Pancreas (tissue), 10 donors: ENCODE results near the gene ENO1. TPM values are rescaled to one million over a fixed set of nuclear protein-coding genes. Genes with fewer than 3 reads are reported as not detected.
"Not testable (repeated sequence)": the region's sequence is repeated elsewhere in the genome, so short reads cannot be mapped to it uniquely, and the experiment has no call there.

Source experiments
- ATAC-seq, 4 donors: fragments of 200-7000 bp; cut with Tn5 transposase; one replicate each; pipeline versions ENCODE4 v1.8.0 to v1.9.1; 2020; ENCODE audit warnings: mild to moderate bottlenecking in 4 of 4, moderate library complexity in 4 of 4
- DNase-seq, 6 donors: peaks; one replicate each; pipeline ENCODE4 v3.0.0-alpha.2; 2020
- FAIRE-seq: peaks from 2 replicates; lab custom pipeline; 2012; peaks lifted over from hg19 to GRCh38; lab: Jason Lieb, UNC
- H3K27ac ChIP-seq, 4 donors: fragments of 200-600 bp; sonication (generic); 1 replicate in 3 of 4; 2 replicates in 1 of 4; pipeline versions ENCODE4 v1.5.0 to v1.8.0; 2020
- H3K27me3 ChIP-seq, 4 donors: fragments of 200-600 bp; one replicate each; pipeline ENCODE4 v1.8.0; 2021
- H3K36me3 ChIP-seq, 3 donors: fragments of 200-600 bp; sonication (generic) in 1 of 3; one replicate each; pipeline versions ENCODE4 v1.5.0 to v1.8.0; 2020 to 2021
- H3K4me1 ChIP-seq, 3 donors: fragments of 200-600 bp; one replicate each; pipeline ENCODE4 v1.8.0; 2021
- H3K4me3 ChIP-seq, 4 donors: fragments of 200-600 bp; sonication (generic) in 2 of 4; one replicate each; pipeline versions ENCODE4 v1.5.0 to v1.8.0; 2020 to 2021
- H3K9me3 ChIP-seq, 4 donors: fragments of 200-600 bp; one replicate each; pipeline ENCODE4 v1.8.0; 2021
- CTCF ChIP-seq, 4 donors: fragments of 200-600 bp; sonication (generic) in 3 of 4; IDR thresholded peaks; one replicate each; pipeline versions ENCODE4 v1.5.0 to v1.8.0; 2021; ENCODE audit warnings: antibody characterized with exemption in 4 of 4
- WGBS, 2 donors: extraction: QIAGEN DNeasy Blood & Tissue Kit; methylation state at CpG; one replicate each; pipeline ENCODE4 v1.1.7; 2013; 5-methylcytosine and 5-hydroxymethylcytosine counted together
- intact Hi-C, 3 donors: fragments of 100-400 bp; cut with DNase I; formaldehyde crosslinking; loops; one replicate each; pipeline versions ENCODE4 v1.11.1 to v1.14.2; 2022
- polyA plus RNA-seq, 2 donors: library from polyadenylated mRNA; stranded (reverse); fragments of 200-250 nt; gene quantifications; one replicate each; pipeline ENCODE4 v1.2.3, GENCODE V29; 2013
- total RNA-seq, 6 donors: library from RNA; stranded (reverse); fragmentation: NEBNext Ultra II Directional in 4 of 6; extraction: Animal tissue kit (Norgen Biotek cat#: 25700) in 4 of 6; gene quantifications; one replicate each; pipeline versions ENCODE4 v1.2.1 to v1.2.4, GENCODE V29; 2021 to 2023
- donor health status: healthy with polysubstance abuse.
- donor health status: DM: no; HTN: no; CAD: no; lungs with moderate emphysema.
- donor health status: DM: no; HTN: no; CAD: no.
- donor health status: control.
- donor health status: control.
- donor health status: Bipolar disorder and iron deficiency.
- donor health status: DM: yes; HTN: yes; CAD: no.
- donor health status: DM: no; HTN: no; CAD: no.
- donor health status: DM: no; HTN: no; CAD: no.
- donor health status: DM: yes; HTN: yes; CAD: no.

The ENO1 gene
- total and polyA plus RNA-seq, 8 donors = 69.9 to 299 (median 166) TPM

GRCh38 chr1:8822373-8823294 lies 55.9 kb downstream of the ENO1 start:
- WGBS, 2 donors = 72 to 73% methylated on average over 10 of the region's 10 CpGs
- Histone ChIP-seq H3K27ac (peak overlapping the region in 2 of 4 donors; percentile 9 to 14), H3K4me3 (no peak overlapping the region), H3K9me3 (no peaks in the 10 kb centered on the region), H3K4me1 (peaks cover 0 to 10% (median 0%) of the 10 kb centered on the region in 3 donors), H3K27me3 (no peaks in the 10 kb centered on the region), H3K36me3 (no peaks in the 10 kb centered on the region)
- peak in 3 of 4 donors; percentile 46 to 60 (median 51) for ATAC-seq
- FAIRE-seq = no peak
- intact Hi-C loops = no loop called here
- no peak for TF ChIP-seq CTCF (IDR thresholded peaks at IDR 0.05)
- no peak for DNase-seq

- TF ChIP-seq CTCF (IDR thresholded peaks at IDR 0.05) = no peak
- intact Hi-C loops = no loop called here
- peaks cover 0 to 10% (median 3%) of the 10 kb centered on the region in 3 donors for H3K4me1 ChIP-seq
- DNase-seq (no peak), ATAC-seq (no peak), FAIRE-seq (no peak)
- no peaks in the 10 kb centered on the region for H3K27me3 ChIP-seq
- 61 to 69% methylated on average over 2 of the region's 2 CpGs for WGBS, 2 donors
- H3K36me3 ChIP-seq = no peaks in the 10 kb centered on the region
- H3K27ac ChIP-seq = no peak overlapping the region
- no peak overlapping the region for H3K4me3 ChIP-seq
- H3K9me3 ChIP-seq = no peaks in the 10 kb centered on the region
Observed at GRCh38 chr1:8821084-8821483, 57.4 kb downstream of the ENO1 start.

- DNase-seq, ATAC-seq, H3K27me3 ChIP-seq, FAIRE-seq, H3K36me3 ChIP-seq, intact Hi-C loops, H3K4me3 ChIP-seq, H3K9me3 ChIP-seq: not testable (repeated sequence)
- peaks cover 0 to 16% (median 11%) of the 10 kb centered on the region in 3 donors for H3K4me1 ChIP-seq
- H3K27ac ChIP-seq = peak overlapping the region in 2 of 4 donors; percentile 88 to 96
- WGBS, 2 donors = 85 to 88% methylated on average over 12 of the region's 13 CpGs
Observed at GRCh38 chr1:8818789-8819188, 59.7 kb downstream of the ENO1 start.

- no peak for FAIRE-seq
- 5 to 15% methylated on average over 4 of the region's 4 CpGs for WGBS, 2 donors
- H3K4me1 ChIP-seq = peaks cover 0 to 16% (median 11%) of the 10 kb centered on the region in 3 donors
Observed at GRCh38 chr1:8818325-8818775, 60.1 kb downstream of the ENO1 start.

More at GRCh38 chr1:8818325-8818775, 60.1 kb downstream of the ENO1 start:
- TF ChIP-seq CTCF (IDR thresholded peaks at IDR 0.05) = no peak
- Histone ChIP-seq H3K4me3 (peak overlapping the region in 3 of 4 donors; percentile 58 to 80 (median 69)), H3K27ac (peak overlapping the region; percentile 71 to 96 (median 90)), H3K27me3 (no peaks in the 10 kb centered on the region), H3K9me3 (no peaks in the 10 kb centered on the region), H3K36me3 (no peaks in the 10 kb centered on the region)
- DNase-seq (peak in 4 of 6 donors; percentile 25 to 50 (median 32)), ATAC-seq (no peak)
- intact Hi-C loops = no loop called here
